H1 (cell line): ENCODE data around the gene PLGRKT. TPM values are rescaled to one million over a fixed set of nuclear protein-coding genes. Genes with fewer than 3 reads are reported as not detected.

Source experiments
- EZH2 ChIP-seq: fragments of 200-600 bp; sonication (generic); IDR thresholded peaks from 2 replicates; pipeline ENCODE4 v1.7.1; 2012; ENCODE audit warnings: low read depth, mild to moderate bottlenecking, moderate library complexity, low read length, inconsistent platforms; ENCODE audit not compliant: severe bottlenecking
- POLR2AphosphoS5 ChIP-seq: IDR thresholded peaks from 2 replicates; pipeline ENCODE4 v1.6.1; 2011; ENCODE audit warnings: low read depth, low read length
- polyA plus RNA-seq, 7 experiments: library from polyadenylated mRNA; depleted of rRNA in 3 of 7; stranded (reverse) in 5 of 7; unstranded in 2 of 7; fragments of >200 nt in 5 of 7; fragments of 200-250 nt in 2 of 7; gene quantifications; 1 replicate in 5 of 7; 2 replicates in 1 of 7; 4 replicates in 1 of 7; pipeline versions ENCODE4 v1.2.1 to v1.2.3, GENCODE V29; 2011 to 2013; ENCODE audit warnings: missing spikeins in 2 of 7, mixed read lengths in 2 of 7
- total RNA-seq: library from RNA; stranded (reverse); fragmentation: NEBNext Ultra II Directional; extraction: Animal tissue kit (Norgen Biotek cat#: 25700); gene quantifications from 2 replicates; pipeline ENCODE4 v1.2.1, GENCODE V29; 2021

PLGRKT gene
- total and polyA plus RNA-seq, 2 of the 8 experiments (the other 6 are each of a cell fraction or from before 2014, with no cell fraction given) = 5.4 to 15.7 TPM

GRCh38 chr9:5382479-5382878 is 55.2 kb downstream of the PLGRKT start (continued):
- TF ChIP-seq POLR2AphosphoS5 (no peak), EZH2 (no peak)
